Liver (tissue), 3 donors: ENCODE results near the gene MDM2.

Experiments
- EGR1 ChIP-seq, 2 donors: IDR thresholded peaks; 2 replicates each; pipeline ENCODE4 v1.6.1; 2016 to 2018; ENCODE audit warnings: antibody characterized with exemption in 2 of 2, low read depth in 2 of 2
- FOXA1 ChIP-seq: IDR thresholded peaks from 2 replicates; pipeline ENCODE4 v1.6.1; 2016; ENCODE audit warnings: antibody characterized with exemption
- GABPA ChIP-seq, 2 donors: IDR thresholded peaks in 1 of 2; conservative IDR thresholded peaks in 1 of 2; 2 replicates each; pipeline ENCODE4 v1.6.1; 2016; ENCODE audit warnings: antibody characterized with exemption in 2 of 2, mild to moderate bottlenecking in 1 of 2, moderate library complexity in 1 of 2
- JUND ChIP-seq, 2 donors: IDR thresholded peaks; 2 replicates each; pipeline ENCODE4 v1.6.1; 2016; ENCODE audit warnings: antibody characterized with exemption in 2 of 2
- TF ChIP-seq, protein P1 (sequence below): fragments of 150-350 bp; IDR thresholded peaks from 2 replicates; pipeline ENCODE4 v1.5.1; 2017; ENCODE audit warnings: improper control_type of control experiment, low read depth, low read length; ENCODE audit not compliant: missing input control
- TF ChIP-seq, protein P2 (sequence below): IDR thresholded peaks from 2 replicates; pipeline ENCODE4 v1.6.1; 2016; ENCODE audit warnings: antibody characterized with exemption, mild to moderate bottlenecking
- donor health status: healthy.
- donor health status: healthy.

DNA sequence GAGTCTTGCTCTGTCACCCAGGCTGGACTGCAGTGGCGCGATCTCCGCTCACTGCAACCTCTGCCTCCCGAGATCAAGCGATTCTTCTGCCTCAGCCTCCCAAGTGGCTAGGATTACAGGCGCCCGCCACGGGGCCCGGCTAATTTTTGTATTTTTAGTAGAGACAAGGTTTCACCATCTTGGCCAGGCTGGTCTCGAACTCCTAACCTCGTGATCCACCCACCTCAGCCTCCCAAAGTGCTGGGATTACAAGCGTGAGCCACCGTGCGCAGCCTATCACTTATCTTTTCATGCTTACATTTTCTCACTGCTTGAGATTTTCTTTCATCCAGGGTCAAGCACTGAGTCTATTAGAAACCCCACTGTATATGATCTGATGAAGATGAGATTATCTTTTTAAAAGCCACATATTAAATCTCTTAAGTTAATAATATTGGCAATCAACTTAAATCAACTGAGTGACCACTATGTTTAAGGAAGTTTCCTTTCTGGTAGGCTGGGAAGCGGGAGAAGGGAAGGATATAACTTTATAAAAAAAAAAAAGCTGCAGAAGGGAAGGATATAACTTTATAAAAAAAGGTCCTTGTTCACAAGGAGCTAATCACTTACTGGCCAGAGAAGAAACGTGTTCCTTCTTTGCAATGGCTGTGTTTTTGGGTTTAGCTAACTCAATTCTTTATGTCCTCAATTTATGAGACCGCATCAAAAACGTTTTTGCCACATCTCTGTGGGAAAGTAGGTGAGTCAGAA lies 1.3 kb upstream of the MDM2 start:
- TF ChIP-seq, protein P1, sequence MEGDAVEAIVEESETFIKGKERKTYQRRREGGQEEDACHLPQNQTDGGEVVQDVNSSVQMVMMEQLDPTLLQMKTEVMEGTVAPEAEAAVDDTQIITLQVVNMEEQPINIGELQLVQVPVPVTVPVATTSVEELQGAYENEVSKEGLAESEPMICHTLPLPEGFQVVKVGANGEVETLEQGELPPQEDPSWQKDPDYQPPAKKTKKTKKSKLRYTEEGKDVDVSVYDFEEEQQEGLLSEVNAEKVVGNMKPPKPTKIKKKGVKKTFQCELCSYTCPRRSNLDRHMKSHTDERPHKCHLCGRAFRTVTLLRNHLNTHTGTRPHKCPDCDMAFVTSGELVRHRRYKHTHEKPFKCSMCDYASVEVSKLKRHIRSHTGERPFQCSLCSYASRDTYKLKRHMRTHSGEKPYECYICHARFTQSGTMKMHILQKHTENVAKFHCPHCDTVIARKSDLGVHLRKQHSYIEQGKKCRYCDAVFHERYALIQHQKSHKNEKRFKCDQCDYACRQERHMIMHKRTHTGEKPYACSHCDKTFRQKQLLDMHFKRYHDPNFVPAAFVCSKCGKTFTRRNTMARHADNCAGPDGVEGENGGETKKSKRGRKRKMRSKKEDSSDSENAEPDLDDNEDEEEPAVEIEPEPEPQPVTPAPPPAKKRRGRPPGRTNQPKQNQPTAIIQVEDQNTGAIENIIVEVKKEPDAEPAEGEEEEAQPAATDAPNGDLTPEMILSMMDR: no peak
- TF ChIP-seq, protein P2, sequence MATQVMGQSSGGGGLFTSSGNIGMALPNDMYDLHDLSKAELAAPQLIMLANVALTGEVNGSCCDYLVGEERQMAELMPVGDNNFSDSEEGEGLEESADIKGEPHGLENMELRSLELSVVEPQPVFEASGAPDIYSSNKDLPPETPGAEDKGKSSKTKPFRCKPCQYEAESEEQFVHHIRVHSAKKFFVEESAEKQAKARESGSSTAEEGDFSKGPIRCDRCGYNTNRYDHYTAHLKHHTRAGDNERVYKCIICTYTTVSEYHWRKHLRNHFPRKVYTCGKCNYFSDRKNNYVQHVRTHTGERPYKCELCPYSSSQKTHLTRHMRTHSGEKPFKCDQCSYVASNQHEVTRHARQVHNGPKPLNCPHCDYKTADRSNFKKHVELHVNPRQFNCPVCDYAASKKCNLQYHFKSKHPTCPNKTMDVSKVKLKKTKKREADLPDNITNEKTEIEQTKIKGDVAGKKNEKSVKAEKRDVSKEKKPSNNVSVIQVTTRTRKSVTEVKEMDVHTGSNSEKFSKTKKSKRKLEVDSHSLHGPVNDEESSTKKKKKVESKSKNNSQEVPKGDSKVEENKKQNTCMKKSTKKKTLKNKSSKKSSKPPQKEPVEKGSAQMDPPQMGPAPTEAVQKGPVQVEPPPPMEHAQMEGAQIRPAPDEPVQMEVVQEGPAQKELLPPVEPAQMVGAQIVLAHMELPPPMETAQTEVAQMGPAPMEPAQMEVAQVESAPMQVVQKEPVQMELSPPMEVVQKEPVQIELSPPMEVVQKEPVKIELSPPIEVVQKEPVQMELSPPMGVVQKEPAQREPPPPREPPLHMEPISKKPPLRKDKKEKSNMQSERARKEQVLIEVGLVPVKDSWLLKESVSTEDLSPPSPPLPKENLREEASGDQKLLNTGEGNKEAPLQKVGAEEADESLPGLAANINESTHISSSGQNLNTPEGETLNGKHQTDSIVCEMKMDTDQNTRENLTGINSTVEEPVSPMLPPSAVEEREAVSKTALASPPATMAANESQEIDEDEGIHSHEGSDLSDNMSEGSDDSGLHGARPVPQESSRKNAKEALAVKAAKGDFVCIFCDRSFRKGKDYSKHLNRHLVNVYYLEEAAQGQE: no peak
- TF ChIP-seq GABPA (IDR thresholded peaks at IDR 0.05 in 1 of 2, conservative IDR thresholded peaks at IDR 0.05 in 1 of 2) (no peak), EGR1 (IDR thresholded peaks at IDR 0.05; ENCODE audit: low read depth in 2 of 2) (no peak), FOXA1 (no peak), JUND (IDR thresholded peaks at IDR 0.05) (no peak)
